Dedifferentiated amniotic fluid mesenchymal stem cell (primary cell): ENCODE data around the gene ATCAY.

Experiments
- DNase-seq: peaks from one replicate; pipeline ENCODE4 v3.0.0-alpha.2; 2016; ENCODE audit errors: extremely low spot score

Gene ATCAY

GRCh38 chr19:3970313-3970807 is 89.9 kb downstream of the ATCAY start:
- no peak for DNase-seq

- DNase-seq = peak; percentile 98
Measured at GRCh38 chr19:3970808-3971598, 90.5 kb downstream of the ATCAY start, which contains the start of gene DAPK3. Gene DAPK3 (minus strand): TSS chr19:3971099. CDS start chr19:3969735, 1,364 bp downstream.

GRCh38 chr19:3975144-3975543 is 94.7 kb downstream of the ATCAY start:
- DNase-seq = no peak

- DNase-seq = no peak
Measured at GRCh38 chr19:3975637-3976087, 95.2 kb downstream of the ATCAY start.

GRCh38 chr19:3976495-3977241 is 96.2 kb downstream of the ATCAY start:
- DNase-seq = no peak
